Right atrium auricular region (tissue), 2 donors: ENCODE measurements around the gene MRPL46. TPM values are rescaled to one million over a fixed set of nuclear protein-coding genes. Genes with fewer than 3 reads are reported as not detected.
"Not testable (repeated sequence)": the region's sequence is repeated elsewhere in the genome, so short reads cannot be mapped to it uniquely, and the experiment has no call there.

ENCODE experiments used
- DNase-seq: peaks from one replicate; pipeline ENCODE4 v3.0.0-alpha.2; 2019; ENCODE audit warnings: low spot score
- H3K27ac ChIP-seq, 2 donors: fragments of 200-600 bp; sonication (generic); 1 replicate in 1 of 2; 2 replicates in 1 of 2; pipeline ENCODE4 v1.5.1; 2016 to 2019
- H3K27me3 ChIP-seq, 2 donors: fragments of 200-600 bp; sonication (generic); one replicate each; pipeline versions ENCODE4 v1.5.1 to v1.6.0; 2017 to 2019
- H3K36me3 ChIP-seq: fragments of 200-600 bp; sonication (generic); one replicate; pipeline ENCODE4 v1.5.1; 2016
- H3K4me1 ChIP-seq, 2 donors: fragments of 200-600 bp; sonication (generic); one replicate each; pipeline versions ENCODE4 v1.5.1 to v1.6.0; 2017 to 2019
- H3K4me3 ChIP-seq, 2 donors: fragments of 200-600 bp; sonication (generic); 1 replicate in 1 of 2; 2 replicates in 1 of 2; pipeline ENCODE4 v1.5.1; 2017 to 2019; ENCODE audit warnings: mild to moderate bottlenecking in 1 of 2, moderate library complexity in 1 of 2
- H3K9me3 ChIP-seq, 2 donors: fragments of 200-600 bp; sonication (generic); one replicate each; pipeline ENCODE4 v1.5.1; 2019
- total RNA-seq, 2 donors: library from RNA; depleted of rRNA; stranded (reverse); fragments of >200 nt; gene quantifications; one replicate each; pipeline ENCODE4 v1.1.0, GENCODE V29; 2016
- TF ChIP-seq, protein P1 (sequence below), 2 donors: fragments of 200-600 bp; sonication (generic); IDR thresholded peaks; one replicate each; pipeline ENCODE4 v1.5.1; 2019; ENCODE audit warnings: antibody characterized with exemption in 2 of 2

Gene MRPL46
- total RNA-seq, 2 donors from 2014 or later, result 26.1 to 43.5 TPM

GRCh38 chr15:88438181-88438580 lies 29.0 kb downstream of the MRPL46 start:
- Histone ChIP-seq H3K4me3 (no peak overlapping the region), H3K27ac (no peak overlapping the region), H3K4me1 (no peaks in the 10 kb centered on the region), H3K27me3 (no peaks in the 10 kb centered on the region), H3K9me3 (peaks cover 0 to 4% of the 10 kb centered on the region in 2 donors), H3K36me3 (no peaks in the 10 kb centered on the region)
- no peak for DNase-seq
- TF ChIP-seq, protein P1, sequence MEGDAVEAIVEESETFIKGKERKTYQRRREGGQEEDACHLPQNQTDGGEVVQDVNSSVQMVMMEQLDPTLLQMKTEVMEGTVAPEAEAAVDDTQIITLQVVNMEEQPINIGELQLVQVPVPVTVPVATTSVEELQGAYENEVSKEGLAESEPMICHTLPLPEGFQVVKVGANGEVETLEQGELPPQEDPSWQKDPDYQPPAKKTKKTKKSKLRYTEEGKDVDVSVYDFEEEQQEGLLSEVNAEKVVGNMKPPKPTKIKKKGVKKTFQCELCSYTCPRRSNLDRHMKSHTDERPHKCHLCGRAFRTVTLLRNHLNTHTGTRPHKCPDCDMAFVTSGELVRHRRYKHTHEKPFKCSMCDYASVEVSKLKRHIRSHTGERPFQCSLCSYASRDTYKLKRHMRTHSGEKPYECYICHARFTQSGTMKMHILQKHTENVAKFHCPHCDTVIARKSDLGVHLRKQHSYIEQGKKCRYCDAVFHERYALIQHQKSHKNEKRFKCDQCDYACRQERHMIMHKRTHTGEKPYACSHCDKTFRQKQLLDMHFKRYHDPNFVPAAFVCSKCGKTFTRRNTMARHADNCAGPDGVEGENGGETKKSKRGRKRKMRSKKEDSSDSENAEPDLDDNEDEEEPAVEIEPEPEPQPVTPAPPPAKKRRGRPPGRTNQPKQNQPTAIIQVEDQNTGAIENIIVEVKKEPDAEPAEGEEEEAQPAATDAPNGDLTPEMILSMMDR (IDR thresholded peaks at IDR 0.05), result no peak

GRCh38 chr15:88434106-88434505 lies 33.1 kb downstream of the MRPL46 start:
- not testable (repeated sequence) for H3K4me1 ChIP-seq, H3K9me3 ChIP-seq, DNase-seq, H3K4me3 ChIP-seq, H3K27me3 ChIP-seq, H3K27ac ChIP-seq, H3K36me3 ChIP-seq

DNA sequence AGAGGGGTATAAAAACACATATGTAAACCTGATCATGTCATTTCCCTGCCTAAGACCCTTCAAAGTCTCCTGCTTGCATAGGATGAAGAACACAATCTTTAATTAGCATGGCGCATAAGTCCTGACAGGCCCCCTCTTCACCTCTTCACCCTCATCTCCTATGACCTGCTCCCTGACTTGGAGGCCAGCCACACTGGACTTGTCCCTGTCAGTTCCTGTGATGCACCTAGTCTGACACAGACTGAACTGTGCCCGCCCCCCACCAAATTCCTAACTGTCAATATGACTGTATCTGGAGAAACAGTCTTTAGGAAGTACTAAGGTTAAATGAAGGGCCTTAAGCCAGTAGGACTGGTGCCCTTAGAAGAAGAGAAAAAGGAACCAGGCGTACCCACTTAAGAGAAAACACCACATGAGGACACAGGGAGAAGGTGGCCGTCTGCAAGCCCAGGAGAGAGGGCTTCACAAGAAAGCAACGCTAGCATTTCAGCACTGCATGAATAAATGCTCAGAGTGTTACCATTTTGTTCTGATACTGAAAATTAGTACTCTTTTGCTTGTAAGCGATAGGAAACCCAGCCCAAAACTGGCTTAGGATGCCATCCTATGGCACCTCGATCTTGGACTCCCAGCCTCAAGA lies 34.0 kb downstream of the MRPL46 start:
- H3K27me3 ChIP-seq, result no peaks in the 10 kb centered on the region
- no peaks in the 10 kb centered on the region for H3K36me3 ChIP-seq
- TF ChIP-seq, protein P1 (IDR thresholded peaks at IDR 0.05), result no peak
- H3K4me3 ChIP-seq, result no peak overlapping the region
- H3K27ac ChIP-seq, result no peak overlapping the region
- H3K4me1 ChIP-seq, result no peaks in the 10 kb centered on the region
- DNase-seq, result no peak
- H3K9me3 ChIP-seq, result no peaks in the 10 kb centered on the region

GRCh38 chr15:88431441-88431840 lies 35.7 kb downstream of the MRPL46 start:
- H3K27ac ChIP-seq, result no peak overlapping the region
- H3K9me3 ChIP-seq, result no peaks in the 10 kb centered on the region

GRCh38 chr15:88430051-88430450 lies 37.1 kb downstream of the MRPL46 start:
- Histone ChIP-seq H3K27me3 (no peaks in the 10 kb centered on the region), H3K4me3 (no peak overlapping the region), H3K27ac (no peak overlapping the region), H3K4me1 (no peaks in the 10 kb centered on the region), H3K9me3 (no peaks in the 10 kb centered on the region), H3K36me3 (no peaks in the 10 kb centered on the region)
- TF ChIP-seq, protein P1 (IDR thresholded peaks at IDR 0.05), result no peak
- DNase-seq, result no peak

More at GRCh38 chr15:88431441-88431840, 35.7 kb downstream of the MRPL46 start:
- no peak overlapping the region for H3K4me3 ChIP-seq
- no peak for DNase-seq
- no peaks in the 10 kb centered on the region for H3K36me3 ChIP-seq
- H3K27me3 ChIP-seq, result no peaks in the 10 kb centered on the region
- TF ChIP-seq, protein P1 (IDR thresholded peaks at IDR 0.05), result no peak
- H3K4me1 ChIP-seq, result no peaks in the 10 kb centered on the region

DNA sequence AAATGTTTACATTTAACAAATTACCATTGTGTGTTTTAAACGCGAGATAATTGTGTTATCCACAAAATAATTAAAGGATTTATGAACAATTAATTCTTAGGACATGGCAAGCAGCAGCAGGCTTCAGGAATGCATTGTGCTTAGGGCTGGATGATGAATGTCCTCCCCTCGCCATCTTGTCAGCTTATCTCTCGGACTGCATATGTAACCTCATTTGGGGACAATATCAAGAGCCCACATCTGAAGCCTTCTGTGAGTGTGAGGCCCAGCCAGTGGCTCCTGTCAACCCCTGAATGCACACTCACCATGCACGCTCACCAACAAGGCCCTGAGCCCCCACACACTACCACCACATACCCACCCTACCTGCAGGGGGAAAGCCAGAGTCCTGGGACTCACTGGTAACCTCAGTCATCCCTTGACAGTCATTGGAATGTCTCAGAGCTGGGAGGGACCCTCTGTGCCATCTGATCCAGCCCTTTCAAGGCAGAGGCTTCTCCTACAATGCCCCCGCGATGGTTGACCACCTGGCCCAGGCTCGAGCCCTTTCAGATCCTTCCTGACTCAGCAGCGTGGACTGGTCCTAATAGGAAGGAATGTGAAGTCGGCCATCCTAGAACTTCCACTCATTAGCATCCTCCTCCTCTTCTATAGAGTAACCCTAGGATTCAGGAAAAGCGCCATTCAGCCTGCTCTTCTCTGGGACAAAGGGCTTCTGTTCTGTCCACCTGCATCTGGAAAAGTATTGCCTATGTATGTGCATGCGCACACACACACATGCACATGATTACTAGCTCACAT lies 38.2 kb downstream of the MRPL46 start:
- H3K36me3 ChIP-seq, result no peaks in the 10 kb centered on the region
- H3K4me3 ChIP-seq, result no peak overlapping the region
- no peak for DNase-seq
- H3K27me3 ChIP-seq, result no peaks in the 10 kb centered on the region
- no peaks in the 10 kb centered on the region for H3K9me3 ChIP-seq
- TF ChIP-seq, protein P1 (IDR thresholded peaks at IDR 0.05), result no peak
- H3K4me1 ChIP-seq, result no peaks in the 10 kb centered on the region
- H3K27ac ChIP-seq, result no peak overlapping the region
